PC-3 (cell line): Measurements from ENCODE around the gene PTGES. TPM values are rescaled to one million over a fixed set of nuclear protein-coding genes. Genes with fewer than 3 reads are reported as not detected.

Source experiments
- ATAC-seq: fragments of 200-7000 bp; cut with Tn5 transposase; 2 replicates; pipeline ENCODE4 v1.9.1; 2020; ENCODE audit warnings: mild to moderate bottlenecking, moderate library complexity
- BruUV-seq: library from RNA; stranded (reverse); fragments of 400-500 nt; replicated peaks from 2 replicates; lab custom pipeline; 2021; lab: Mats Ljungman, UMichigan
- CTCF ChIA-PET: fragments of 300-600 bp; sonication (Branson Sonifier 250); formaldehyde crosslinking; loops from one replicate; lab custom pipeline; 2022; ENCODE audit warnings: antibody characterized with exemption; lab: Charles Lee
- POLR2A ChIA-PET: fragments of 300-600 bp; sonication (Branson Sonifier 250); formaldehyde crosslinking; loops from one replicate; lab custom pipeline; 2022; ENCODE audit warnings: antibody characterized with exemption; ENCODE audit not compliant: unreplicated experiment; lab: Charles Lee
- DNase-seq: peaks from one replicate; pipeline ENCODE4 v3.0.0-alpha.2; 2015
- H2AFZ ChIP-seq: fragments of 300-600 bp; sonication (generic); 2 replicates; pipeline ENCODE4 v1.6.0; 2016; ENCODE audit warnings: antibody characterized with exemption, low read length
- H3F3A ChIP-seq: fragments of 300-600 bp; sonication (generic); one replicate; pipeline ENCODE4 v1.6.0; 2017; ENCODE audit warnings: antibody characterized with exemption, low read length, control low read depth, mild to moderate bottlenecking; ENCODE audit not compliant: unreplicated experiment
- H3K27ac ChIP-seq: fragments of 300-600 bp; sonication (generic); 2 replicates; pipeline ENCODE4 v1.5.1; 2016; ENCODE audit warnings: mild to moderate bottlenecking, low read length
- H3K27me3 ChIP-seq: fragments of 300-600 bp; sonication (generic); 2 replicates; pipeline ENCODE4 v1.6.1; 2016; ENCODE audit warnings: low read length, mixed read lengths
- H3K36me3 ChIP-seq: fragments of 300-600 bp; sonication (generic); 2 replicates; pipeline ENCODE4 v1.6.1; 2016; ENCODE audit warnings: low read depth, mixed run types, low read length, mixed read lengths
- H3K4me1 ChIP-seq: fragments of 300-600 bp; sonication (generic); 2 replicates; pipeline ENCODE4 v1.5.1; 2016; ENCODE audit warnings: low read length; ENCODE audit not compliant: insufficient read depth
- H3K4me2 ChIP-seq: fragments of 300-600 bp; sonication (generic); 2 replicates; pipeline ENCODE4 v1.6.0; 2016; ENCODE audit warnings: low read length
- H3K4me3 ChIP-seq: fragments of 300-600 bp; sonication (generic); 2 replicates; pipeline ENCODE4 v1.5.1; 2016; ENCODE audit warnings: mild to moderate bottlenecking, low read length, mixed read lengths
- H3K79me2 ChIP-seq: fragments of 300-600 bp; sonication (generic); 2 replicates; pipeline ENCODE4 v1.6.1; 2017; ENCODE audit warnings: low read length, mixed read lengths
- H3K9ac ChIP-seq: fragments of 300-600 bp; sonication (generic); 2 replicates; pipeline ENCODE4 v1.6.0; 2016; ENCODE audit warnings: mild to moderate bottlenecking, low read length
- H3K9me2 ChIP-seq: fragments of 300-600 bp; sonication (generic); replicated peaks from 2 replicates; pipeline ENCODE4 v1.6.1; 2016; ENCODE audit warnings: mixed run types, low read length, mixed read lengths
- H3K9me3 ChIP-seq: fragments of 300-600 bp; sonication (generic); 2 replicates; pipeline ENCODE4 v1.6.1; 2016; ENCODE audit warnings: low read length, mixed read lengths
- H4K20me1 ChIP-seq: fragments of 300-600 bp; sonication (generic); 2 replicates; pipeline ENCODE4 v1.6.1; 2016; ENCODE audit warnings: low read length, mixed read lengths
- EZH2 ChIP-seq: fragments of 300-600 bp; sonication (generic); IDR thresholded peaks from one replicate; pipeline ENCODE4 v1.6.1; 2017; ENCODE audit warnings: antibody characterized with exemption, mild to moderate bottlenecking, low read length; ENCODE audit not compliant: unreplicated experiment
- EZH2phosphoT487 ChIP-seq: fragments of 300-600 bp; sonication (generic); IDR thresholded peaks from 2 replicates; pipeline ENCODE4 v1.6.1; 2018; ENCODE audit warnings: mild to moderate bottlenecking, antibody characterized with exemption, low read length, borderline replicate concordance
- intact Hi-C: fragments of 100-400 bp; cut with micrococcal nuclease; formaldehyde crosslinking; loops from 2 replicates; pipeline ENCODE4 v1.9.0; 2023
- total RNA-seq: library from RNA; depleted of rRNA; stranded (reverse); fragments of >200 nt; gene quantifications from 2 replicates; pipeline ENCODE4 v1.2.3, GENCODE V29; 2014
- TF ChIP-seq, protein P1 (sequence below): fragments of 300-600 bp; sonication (generic); conservative IDR thresholded peaks from 2 replicates; pipeline ENCODE4 v1.5.1; 2017; ENCODE audit warnings: antibody characterized with exemption, low read depth, mild to moderate bottlenecking, low read length

Gene PTGES
- total RNA-seq, 1 experiment from 2014 or later, result 21.0 TPM

- Histone ChIP-seq H3F3A (no peaks in the 10 kb centered on the region), H3K4me2 (no peak overlapping the region), H3K9ac (no peak overlapping the region), H4K20me1 (no peaks in the 10 kb centered on the region), H3K9me3 (no peaks in the 10 kb centered on the region), H3K4me1 (peaks cover 4% of the 10 kb centered on the region; the same call in 1 of the 2 replicates), H3K27me3 (no peaks in the 10 kb centered on the region), H3K27ac (no peak overlapping the region), H3K79me2 (no peaks in the 10 kb centered on the region), H3K36me3 (no peaks in the 10 kb centered on the region), H2AFZ (no peak overlapping the region), H3K4me3 (no peak overlapping the region), H3K9me2 (no peaks in the 10 kb centered on the region)
- intact Hi-C loops, result no loop called here
- DNase-seq (no peak), ATAC-seq (no peak)
- POLR2A ChIA-PET, result no interaction called here
- TF ChIP-seq, protein P1, sequence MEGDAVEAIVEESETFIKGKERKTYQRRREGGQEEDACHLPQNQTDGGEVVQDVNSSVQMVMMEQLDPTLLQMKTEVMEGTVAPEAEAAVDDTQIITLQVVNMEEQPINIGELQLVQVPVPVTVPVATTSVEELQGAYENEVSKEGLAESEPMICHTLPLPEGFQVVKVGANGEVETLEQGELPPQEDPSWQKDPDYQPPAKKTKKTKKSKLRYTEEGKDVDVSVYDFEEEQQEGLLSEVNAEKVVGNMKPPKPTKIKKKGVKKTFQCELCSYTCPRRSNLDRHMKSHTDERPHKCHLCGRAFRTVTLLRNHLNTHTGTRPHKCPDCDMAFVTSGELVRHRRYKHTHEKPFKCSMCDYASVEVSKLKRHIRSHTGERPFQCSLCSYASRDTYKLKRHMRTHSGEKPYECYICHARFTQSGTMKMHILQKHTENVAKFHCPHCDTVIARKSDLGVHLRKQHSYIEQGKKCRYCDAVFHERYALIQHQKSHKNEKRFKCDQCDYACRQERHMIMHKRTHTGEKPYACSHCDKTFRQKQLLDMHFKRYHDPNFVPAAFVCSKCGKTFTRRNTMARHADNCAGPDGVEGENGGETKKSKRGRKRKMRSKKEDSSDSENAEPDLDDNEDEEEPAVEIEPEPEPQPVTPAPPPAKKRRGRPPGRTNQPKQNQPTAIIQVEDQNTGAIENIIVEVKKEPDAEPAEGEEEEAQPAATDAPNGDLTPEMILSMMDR, result no peak
- TF ChIP-seq EZH2phosphoT487, result no peak
- TF ChIP-seq EZH2, result no peak
- CTCF ChIA-PET, result no interaction called here
- BruUV-seq, result no TSS peak
Observed at GRCh38 chr9:129733632-129733953, 19.2 kb downstream of the PTGES start.

DNA sequence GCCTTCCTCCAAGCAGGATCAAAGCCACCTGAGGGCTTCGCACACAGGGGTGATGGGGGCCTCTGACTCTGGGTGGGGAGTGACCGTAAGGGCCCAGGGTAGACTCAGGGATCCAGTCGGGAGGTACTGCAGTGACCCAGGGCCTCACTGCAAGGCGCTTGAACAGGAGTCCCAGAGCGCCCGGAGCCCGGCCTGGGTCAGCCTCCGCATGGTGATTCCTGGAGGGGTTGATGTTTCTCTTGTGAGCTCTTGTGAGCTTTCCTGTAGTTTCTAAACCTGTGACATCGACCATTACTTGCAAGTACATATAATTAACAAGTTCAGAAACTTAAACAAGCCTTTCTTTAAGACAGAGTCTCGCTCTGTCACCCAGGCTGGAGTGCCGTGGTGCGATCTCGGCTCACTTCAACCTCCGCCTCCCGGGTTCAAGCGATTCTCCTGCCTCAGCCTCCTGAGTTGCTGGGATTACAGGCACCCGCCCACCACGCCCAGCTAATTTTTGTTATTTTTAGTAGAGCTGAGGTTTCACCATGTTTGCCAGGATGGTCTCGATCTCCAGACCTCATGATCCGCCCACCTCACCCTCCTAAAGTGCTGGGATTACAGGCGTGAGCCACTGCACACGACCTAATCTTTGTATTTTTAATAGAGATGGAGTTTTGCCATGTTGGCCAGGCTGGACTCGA lies 19.8 kb downstream of the PTGES start:
- H3F3A ChIP-seq, result no peaks in the 10 kb centered on the region
- H3K4me1 ChIP-seq, result peaks cover 2% of the 10 kb centered on the region; the same call in 1 of the 2 replicates
- no peak overlapping the region for H3K27ac ChIP-seq
- H3K27me3 ChIP-seq, result no peaks in the 10 kb centered on the region
- ATAC-seq (no peak), DNase-seq (no peak)
- no peak overlapping the region for H2AFZ ChIP-seq
- intact Hi-C loops, result no loop called here
- no peaks in the 10 kb centered on the region for H4K20me1 ChIP-seq
- no peak overlapping the region for H3K9ac ChIP-seq
- H3K36me3 ChIP-seq, result no peaks in the 10 kb centered on the region
- TF ChIP-seq, protein P1, result no peak
- no peak for TF ChIP-seq EZH2
- TF ChIP-seq EZH2phosphoT487, result no peak
- H3K79me2 ChIP-seq, result no peaks in the 10 kb centered on the region
- POLR2A ChIA-PET, result no interaction called here
- no peaks in the 10 kb centered on the region for H3K9me3 ChIP-seq
- no peak overlapping the region for H3K4me3 ChIP-seq
- CTCF ChIA-PET, result no interaction called here
- H3K4me2 ChIP-seq, result no peak overlapping the region
- BruUV-seq, result no TSS peak
- no peaks in the 10 kb centered on the region for H3K9me2 ChIP-seq

- no peaks in the 10 kb centered on the region for H3K79me2 ChIP-seq
- no peak overlapping the region for H3K4me3 ChIP-seq
- no TSS peak for BruUV-seq
- no peak overlapping the region for H3K9ac ChIP-seq
- no peaks in the 10 kb centered on the region for H3K9me3 ChIP-seq
- intact Hi-C loops, result no loop called here
- H4K20me1 ChIP-seq, result no peaks in the 10 kb centered on the region
- H2AFZ ChIP-seq, result no peak overlapping the region
- H3K9me2 ChIP-seq, result no peaks in the 10 kb centered on the region
- no peaks in the 10 kb centered on the region for H3K4me1 ChIP-seq
- H3K27ac ChIP-seq, result no peak overlapping the region
- no peaks in the 10 kb centered on the region for H3K27me3 ChIP-seq
- H3F3A ChIP-seq, result no peaks in the 10 kb centered on the region
- ATAC-seq (no peak), DNase-seq (no peak)
- no peak overlapping the region for H3K4me2 ChIP-seq
- CTCF ChIA-PET, result no interaction called here
- POLR2A ChIA-PET, result no interaction called here
- TF ChIP-seq EZH2 (no peak), EZH2phosphoT487 (no peak)
- TF ChIP-seq, protein P1, result no peak
- no peaks in the 10 kb centered on the region for H3K36me3 ChIP-seq
Observed at GRCh38 chr9:129732100-129732499, 20.7 kb downstream of the PTGES start.
